Hematopoietic multipotent progenitor cell treated with erythropoietin and hydrocortisone succinate and interleukin-3 and kit ligand, for 17 days (in vitro differentiated cells): ENCODE results near the gene C2CD2.

Experiments
- DNase-seq: peaks from one replicate; pipeline ENCODE4 v3.0.0-alpha.2; 2015; ENCODE audit warnings: low spot score

The C2CD2 gene

GRCh38 chr21:41845310-41846032 is 108.3 kb downstream of the C2CD2 start:
- DNase-seq, result no peak

DNA sequence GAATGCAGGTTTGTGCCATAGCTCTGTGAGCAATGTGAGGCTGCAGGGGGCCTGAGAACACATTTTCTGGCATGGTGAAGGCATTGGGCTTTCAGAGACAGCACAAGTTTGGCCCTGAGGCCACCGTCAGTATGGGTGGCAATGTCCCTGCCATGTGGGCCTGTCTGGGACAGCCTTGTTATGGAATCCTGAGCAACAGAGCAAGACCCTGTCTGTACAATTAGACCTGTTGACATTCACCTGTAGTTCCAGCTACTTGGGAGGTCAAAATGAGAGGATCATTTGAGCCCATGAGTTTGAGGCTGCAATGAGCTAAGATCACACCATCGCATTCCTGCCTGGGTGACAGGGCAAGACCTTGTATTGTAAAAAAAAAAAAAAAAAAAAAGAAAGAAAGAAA is 110.2 kb downstream of the C2CD2 start:
- no peak for DNase-seq

DNA sequence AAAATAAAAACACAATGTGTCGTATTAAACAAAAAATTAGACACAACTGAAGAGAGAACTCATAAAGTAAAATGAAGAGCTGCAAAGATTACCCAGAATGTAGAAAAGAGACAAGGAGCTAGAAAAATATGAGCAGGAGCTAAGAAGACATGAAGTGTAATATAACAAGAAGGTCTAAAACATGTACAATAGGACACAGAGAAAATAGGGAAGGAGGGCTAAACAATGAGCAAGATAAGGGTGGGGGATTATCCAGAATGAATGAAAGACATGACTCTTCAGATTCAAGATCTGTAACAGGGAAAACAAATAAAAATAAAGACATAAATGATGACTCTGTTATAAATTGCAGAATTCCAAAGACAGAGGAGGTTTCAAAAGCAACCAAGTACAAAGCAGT is 112.9 kb downstream of the C2CD2 start:
- no peak for DNase-seq

GRCh38 chr21:41839387-41840000 is 114.3 kb downstream of the C2CD2 start:
- no peak for DNase-seq

- DNase-seq, result no peak
Observed at GRCh38 chr21:41837756-41838297, 116.0 kb downstream of the C2CD2 start.

DNA sequence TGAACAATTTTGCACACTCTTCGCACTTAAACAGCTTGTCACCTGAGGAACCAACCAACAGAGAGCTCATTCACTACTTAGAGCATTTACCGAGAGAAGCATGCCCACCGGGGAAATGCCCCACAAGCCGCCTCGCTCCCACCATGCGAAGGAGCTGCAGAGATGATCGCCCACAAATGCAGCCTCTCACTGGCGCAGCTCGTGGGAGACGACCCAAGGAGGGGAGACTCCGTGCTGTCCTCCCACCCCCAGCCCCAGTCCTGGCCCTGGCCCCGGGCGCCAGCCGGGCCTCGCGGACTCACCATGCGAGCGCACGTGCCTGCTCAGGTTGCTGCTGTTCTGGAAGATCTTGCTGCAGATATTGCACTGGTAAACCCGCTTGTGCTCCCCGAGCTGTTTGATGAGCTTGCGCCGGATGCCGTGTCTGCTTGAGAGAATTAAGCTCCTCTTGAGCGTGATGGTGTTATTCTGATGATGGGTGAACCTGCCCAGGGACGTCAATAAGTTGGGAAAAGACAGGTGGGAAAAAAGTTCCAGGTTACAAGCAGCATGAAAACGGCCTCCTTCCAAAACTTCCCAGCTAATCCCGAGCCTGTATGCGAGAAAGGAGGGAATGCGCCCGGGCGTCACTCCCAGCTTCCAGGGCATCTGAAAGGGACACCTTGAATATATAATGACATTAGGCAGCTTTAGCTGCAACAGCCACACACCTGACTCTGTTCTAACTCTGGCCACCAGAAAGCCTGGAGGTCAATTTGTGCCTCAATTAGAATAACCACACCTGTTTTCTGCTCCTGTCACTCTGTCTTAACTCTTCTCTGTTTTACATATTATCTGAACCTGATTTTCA is 117.4 kb downstream of the C2CD2 start:
- DNase-seq, result no peak

DNA sequence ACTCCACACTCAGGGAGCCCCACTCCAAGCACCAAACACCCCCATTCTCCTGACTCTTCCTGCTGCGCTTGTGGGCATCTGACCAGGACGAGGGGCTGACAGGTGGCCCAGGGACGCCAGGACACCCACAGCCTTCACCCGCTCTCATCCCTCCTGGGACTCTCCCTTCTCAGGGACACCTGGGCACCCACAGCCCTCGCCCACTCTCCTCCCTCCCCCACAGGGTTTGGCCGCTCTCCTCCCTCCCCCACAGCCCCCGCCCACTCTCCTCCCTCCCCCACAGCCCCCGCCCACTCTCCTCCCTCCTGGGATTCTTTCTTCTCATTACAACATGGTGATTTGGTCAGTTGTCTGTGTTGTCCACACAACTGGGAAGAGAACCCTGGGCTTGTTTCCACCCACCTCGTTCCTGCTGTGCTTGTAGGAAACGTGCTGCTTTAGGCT is 118.1 kb downstream of the C2CD2 start:
- no peak for DNase-seq
